HG02588 (cell line): ENCODE results near the gene USP5.
A peak's percentile ranks its signal among the peaks of the same experiment; 100 is the strongest.

ENCODE experiments used
- ATAC-seq: cut with Tn5 transposase; IDR thresholded peaks from one replicate; pipeline ENCODE4 v1.9.1; 2021; ENCODE audit warnings: mild to moderate bottlenecking, moderate library complexity; ENCODE audit not compliant: unreplicated experiment

Gene USP5, protein sequence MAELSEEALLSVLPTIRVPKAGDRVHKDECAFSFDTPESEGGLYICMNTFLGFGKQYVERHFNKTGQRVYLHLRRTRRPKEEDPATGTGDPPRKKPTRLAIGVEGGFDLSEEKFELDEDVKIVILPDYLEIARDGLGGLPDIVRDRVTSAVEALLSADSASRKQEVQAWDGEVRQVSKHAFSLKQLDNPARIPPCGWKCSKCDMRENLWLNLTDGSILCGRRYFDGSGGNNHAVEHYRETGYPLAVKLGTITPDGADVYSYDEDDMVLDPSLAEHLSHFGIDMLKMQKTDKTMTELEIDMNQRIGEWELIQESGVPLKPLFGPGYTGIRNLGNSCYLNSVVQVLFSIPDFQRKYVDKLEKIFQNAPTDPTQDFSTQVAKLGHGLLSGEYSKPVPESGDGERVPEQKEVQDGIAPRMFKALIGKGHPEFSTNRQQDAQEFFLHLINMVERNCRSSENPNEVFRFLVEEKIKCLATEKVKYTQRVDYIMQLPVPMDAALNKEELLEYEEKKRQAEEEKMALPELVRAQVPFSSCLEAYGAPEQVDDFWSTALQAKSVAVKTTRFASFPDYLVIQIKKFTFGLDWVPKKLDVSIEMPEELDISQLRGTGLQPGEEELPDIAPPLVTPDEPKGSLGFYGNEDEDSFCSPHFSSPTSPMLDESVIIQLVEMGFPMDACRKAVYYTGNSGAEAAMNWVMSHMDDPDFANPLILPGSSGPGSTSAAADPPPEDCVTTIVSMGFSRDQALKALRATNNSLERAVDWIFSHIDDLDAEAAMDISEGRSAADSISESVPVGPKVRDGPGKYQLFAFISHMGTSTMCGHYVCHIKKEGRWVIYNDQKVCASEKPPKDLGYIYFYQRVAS

DNA sequence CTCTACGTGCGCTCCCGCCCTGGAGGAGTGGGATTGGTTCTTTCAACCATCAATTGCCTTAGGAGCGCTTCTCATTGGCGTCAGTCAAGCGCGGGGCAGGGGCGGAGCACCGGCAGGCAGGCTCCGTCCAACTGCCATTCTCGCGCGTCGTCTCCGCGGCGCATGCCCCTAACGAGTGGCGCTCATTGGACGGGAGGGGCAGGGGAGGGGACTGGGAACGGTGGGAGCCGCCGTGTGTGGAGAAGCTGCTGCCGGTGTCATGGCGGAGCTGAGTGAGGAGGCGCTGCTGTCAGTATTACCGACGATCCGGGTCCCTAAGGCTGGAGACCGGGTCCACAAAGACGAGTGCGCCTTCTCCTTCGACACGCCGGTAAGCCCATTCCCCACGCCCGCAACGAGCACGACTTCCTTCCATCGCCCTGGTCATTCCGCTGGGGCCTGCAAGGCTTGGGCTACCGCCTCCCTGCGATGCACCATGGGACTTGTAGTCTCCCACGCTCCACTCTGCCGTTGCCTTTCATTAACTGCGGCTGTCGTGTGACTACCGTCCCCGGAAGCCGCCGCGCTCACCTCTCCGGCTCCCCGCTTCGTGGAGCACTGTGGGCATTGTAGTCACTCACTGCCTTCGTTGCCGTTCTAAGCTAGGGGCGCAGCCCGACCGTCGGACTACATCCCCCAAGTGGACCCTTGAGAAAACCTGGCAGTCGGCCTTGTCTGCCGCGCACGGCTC, at the start of gene USP5:
Gene USP5, plus strand, starts transcription at position 230 of the 730 bp plus-strand sequence. Its CDS starts 30 bp downstream, at position 260.
- peak; percentile 70 for ATAC-seq

DNA sequence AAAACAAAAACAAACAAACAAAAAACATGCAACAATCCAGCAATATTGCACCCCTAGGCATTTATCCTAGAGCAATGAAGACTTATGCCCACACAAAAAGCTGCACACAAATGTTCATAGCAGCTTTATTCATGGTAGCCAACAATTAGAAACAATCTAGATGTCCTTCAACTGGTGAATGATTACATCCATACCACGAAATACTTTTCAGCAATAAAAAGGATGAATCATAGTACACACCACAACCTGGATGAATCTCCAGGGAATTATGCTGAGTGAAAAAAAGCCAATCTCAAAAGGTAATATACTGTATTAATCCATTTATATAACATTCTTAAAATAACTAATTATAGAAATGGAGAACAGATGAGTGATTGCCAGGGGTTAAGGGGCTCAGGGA, 44.8 kb upstream of the USP5 start:
- no peak for ATAC-seq

DNA sequence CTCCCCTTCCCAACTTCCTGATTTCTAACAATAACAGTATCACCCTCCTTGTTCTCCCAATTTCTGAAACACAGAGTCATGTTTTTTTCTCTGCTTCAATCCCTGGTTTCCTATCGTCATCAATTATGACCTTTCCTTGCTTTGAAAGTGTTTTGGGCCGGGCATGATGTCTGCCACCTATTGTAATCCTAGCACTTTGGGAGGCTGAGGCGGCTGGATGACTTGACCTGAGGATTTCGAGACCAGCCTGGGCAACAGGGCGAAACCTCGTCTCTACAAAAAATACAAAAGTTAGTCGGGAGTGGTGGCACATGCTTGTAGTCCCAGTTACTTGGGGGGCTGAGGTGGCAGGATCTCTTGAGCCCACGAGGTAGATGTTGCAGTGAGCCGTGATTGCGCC, 42.9 kb upstream of the USP5 start:
- no peak for ATAC-seq

DNA sequence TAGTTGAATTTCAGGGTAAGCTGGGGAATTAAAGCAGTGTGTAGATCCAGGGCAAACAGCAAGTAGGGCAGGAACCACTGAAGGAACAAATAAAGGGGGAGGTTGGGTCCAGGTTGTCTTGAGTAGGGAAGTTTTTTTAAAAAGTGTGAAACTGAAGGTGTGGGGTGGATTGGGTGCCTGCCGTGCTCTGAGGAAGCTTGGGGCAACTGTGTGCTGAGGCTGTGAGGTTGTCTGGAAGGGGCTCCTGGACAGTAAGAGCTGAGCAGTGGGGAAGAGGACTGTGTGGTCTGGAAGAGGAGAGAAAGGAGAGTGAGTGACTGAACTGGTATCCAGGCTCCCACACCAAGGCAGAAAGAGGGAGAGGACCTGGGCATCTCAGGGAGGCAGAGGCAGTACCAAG, 41.2 kb upstream of the USP5 start:
- ATAC-seq: no peak

DNA sequence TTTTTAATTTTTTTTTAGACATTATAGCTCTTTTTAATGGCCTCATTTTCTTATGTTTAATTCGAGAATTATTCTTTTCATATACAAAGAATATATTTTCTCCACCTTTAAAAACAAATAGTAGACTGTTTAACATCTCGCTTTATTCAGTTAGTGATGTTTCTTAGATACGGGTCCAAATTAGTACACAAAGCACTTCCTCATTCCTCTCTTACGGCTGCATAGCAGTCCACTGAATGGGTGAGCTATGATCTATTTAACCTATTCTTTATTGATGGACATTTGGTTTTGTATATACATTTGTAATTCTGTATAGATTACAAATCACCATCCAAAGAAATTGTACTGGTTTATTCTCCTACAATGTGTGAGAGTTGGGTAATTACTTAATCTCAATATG, 38.6 kb upstream of the USP5 start:
- no peak for ATAC-seq

DNA sequence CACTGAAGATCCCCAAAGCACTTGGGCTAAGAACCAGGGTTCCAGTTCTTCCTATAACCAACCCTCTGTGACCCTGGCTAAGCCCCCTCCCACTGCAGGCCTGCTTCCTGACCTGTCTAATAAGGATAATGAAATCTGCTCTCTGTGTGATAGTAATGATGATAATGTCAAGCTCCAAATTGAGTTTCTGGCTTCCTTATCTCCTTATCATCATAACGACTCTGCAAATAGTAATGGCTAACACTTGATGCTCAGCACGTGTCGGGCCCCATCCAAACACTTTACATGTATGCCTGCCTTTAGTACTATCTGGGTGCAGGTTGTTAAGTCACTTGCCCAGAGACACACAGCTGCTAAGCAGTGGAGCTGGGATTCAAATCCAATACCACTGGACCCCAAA, 35.4 kb upstream of the USP5 start:
- ATAC-seq: no peak

DNA sequence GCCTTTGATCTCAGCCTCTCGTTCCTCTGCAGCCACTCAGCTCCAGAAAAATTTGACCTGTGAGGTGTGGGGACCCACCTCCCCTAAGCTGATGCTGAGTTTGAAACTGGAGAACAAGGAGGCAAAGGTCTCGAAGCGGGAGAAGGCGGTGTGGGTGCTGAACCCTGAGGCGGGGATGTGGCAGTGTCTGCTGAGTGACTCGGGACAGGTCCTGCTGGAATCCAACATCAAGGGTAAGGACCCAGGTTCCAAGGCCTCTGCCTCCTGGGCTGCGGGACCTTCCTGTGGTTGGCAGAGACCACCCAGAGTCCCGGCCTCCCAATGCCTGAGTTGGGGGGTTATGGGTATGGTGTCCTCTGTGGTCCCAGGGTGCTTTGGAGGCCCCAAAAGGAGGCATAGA, 34.9 kb upstream of the USP5 start:
- no peak for ATAC-seq

DNA sequence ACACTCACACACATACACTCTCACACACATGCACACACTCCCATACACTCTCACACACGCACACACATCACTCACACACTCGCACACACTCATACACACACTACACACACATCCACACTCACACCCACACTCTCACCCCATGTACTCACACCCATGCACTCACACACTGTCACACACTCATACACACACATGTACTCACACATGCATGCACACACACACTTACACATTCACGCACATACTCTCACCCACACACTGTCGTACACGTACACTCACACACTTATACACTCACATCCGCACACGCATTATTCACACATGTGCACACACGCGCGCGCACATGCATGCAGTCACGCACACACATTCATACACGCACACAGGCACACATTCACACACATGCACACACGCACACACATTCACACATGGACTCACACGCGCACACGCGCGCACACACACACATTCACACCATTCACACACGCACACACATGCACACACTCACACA, 34.2 kb upstream of the USP5 start:
- ATAC-seq: no peak

DNA sequence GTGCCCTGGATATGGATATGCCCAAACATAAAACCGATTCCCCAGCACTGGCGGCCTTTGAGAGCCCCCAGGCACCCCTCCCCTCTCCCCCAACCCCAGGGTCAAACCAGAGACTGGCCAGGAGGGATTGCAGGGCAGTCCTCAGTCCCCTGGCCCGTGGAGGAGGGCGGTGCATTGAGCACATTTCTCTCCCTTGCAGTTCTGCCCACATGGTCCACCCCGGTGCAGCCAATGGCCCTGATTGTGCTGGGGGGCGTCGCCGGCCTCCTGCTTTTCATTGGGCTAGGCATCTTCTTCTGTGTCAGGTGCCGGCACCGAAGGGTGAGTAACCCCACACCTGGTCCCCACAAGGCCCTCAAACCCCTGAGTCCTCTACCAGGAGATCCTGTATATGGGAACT, 33.7 kb upstream of the USP5 start:
- no peak for ATAC-seq

DNA sequence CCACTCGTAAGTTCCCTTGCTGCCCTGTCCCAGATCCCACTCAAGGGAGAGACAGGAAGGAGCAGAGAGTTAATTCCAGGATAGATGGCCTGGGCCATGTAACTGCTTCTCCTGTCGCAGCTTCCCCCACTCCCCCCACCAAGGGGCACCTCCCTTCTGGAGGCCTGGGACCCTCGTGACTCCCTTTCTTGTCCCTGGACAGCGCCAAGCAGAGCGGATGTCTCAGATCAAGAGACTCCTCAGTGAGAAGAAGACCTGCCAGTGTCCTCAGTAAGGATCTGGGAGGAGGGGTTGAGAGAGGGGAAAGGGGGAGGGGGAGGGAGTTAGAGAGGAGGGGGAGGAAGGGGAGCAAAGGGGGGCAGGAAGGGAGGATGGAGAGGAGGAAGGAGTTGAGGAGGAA, 33.3 kb upstream of the USP5 start:
- ATAC-seq: no peak

DNA sequence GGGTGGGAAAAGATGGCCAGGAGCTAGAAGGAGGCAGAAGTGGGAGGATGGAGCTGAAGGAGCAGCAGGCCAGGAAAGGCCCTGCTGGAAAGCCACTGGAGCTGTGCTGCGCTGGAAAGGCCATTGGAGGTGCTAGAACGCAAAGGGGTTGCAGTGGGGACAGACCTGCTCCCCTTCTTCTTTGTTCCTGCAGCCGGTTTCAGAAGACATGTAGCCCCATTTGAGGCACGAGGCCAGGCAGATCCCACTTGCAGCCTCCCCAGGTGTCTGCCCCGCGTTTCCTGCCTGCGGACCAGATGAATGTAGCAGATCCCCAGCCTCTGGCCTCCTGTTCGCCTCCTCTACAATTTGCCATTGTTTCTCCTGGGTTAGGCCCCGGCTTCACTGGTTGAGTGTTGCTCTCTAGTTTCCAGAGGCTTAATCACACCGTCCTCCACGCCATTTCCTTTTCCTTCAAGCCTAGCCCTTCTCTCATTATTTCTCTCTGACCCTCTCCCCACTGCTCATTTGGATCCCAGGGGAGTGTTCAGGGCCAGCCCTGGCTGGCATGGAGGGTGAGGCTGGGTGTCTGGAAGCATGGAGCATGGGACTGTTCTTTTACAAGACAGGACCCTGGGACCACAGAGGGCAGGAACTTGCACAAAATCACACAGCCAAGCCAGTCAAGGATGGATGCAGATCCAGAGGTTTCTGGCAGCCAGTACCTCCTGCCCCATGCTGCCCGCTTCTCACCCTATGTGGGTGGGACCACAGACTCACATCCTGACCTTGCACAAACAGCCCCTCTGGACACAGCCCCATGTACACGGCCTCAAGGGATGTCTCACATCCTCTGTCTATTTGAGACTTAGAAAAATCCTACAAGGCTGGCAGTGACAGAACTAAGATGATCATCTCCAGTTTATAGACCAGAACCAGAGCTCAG, 32.6 kb upstream of the USP5 start:
- ATAC-seq: no peak

DNA sequence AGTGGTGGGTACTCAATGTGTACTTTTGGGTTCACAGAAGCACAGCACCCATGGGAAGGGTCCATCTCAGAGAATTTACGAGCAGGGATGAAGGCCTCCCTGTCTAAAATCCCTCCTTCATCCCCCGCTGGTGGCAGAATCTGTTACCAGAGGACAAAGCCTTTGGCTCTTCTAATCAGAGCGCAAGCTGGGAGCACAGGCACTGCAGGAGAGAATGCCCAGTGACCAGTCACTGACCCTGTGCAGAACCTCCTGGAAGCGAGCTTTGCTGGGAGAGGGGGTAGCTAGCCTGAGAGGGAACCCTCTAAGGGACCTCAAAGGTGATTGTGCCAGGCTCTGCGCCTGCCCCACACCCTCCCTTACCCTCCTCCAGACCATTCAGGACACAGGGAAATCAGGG, 31.8 kb upstream of the USP5 start:
- no peak for ATAC-seq

DNA sequence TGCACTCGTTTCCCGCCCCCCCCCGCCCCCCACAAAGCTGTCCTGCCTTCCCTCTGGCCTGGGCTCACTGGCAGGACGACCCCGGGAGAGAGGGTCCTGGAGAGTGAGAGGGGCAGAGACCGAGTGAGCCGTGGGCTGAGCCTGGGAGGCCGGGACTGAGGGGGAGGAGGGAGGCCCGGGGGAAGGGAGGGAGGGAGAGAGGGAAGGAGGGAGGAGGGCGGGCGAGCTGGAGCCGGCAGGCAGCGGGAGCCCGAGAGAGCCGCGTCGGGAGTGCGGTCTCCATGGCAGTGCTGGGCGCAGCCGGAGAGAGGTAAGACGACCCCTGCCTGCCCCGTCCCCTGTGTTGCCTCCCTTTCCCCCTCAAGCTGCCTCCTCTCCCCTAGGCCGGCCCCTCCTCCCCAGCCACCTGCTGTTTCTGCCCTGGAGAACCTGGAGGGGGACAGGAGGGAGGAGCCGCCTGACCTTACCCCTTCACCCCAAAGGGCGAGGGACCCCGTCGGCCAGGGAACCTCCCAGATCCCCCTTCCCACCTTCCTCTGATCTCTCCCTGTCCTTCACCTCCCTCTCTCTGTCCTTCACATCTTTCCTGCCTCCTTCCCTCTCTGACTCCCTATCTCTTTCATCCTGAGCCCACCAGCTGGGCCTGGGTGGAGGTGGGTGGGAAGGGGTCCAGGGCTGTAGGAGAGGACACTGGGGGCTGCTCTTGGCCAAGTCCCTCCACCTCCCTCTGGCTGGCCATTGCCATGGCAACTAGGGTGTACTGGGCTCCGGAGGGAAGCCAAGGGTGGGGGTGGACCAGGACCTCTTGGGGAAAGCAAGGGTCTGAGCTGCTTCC, 30.1 kb upstream of the USP5 start, which contains the start of gene GPR162:
Gene GPR162, plus strand, starts transcription at position 231 of the 835 bp plus-strand sequence. CDS start 2,078 bp downstream, outside the sequence.
- ATAC-seq: no peak

DNA sequence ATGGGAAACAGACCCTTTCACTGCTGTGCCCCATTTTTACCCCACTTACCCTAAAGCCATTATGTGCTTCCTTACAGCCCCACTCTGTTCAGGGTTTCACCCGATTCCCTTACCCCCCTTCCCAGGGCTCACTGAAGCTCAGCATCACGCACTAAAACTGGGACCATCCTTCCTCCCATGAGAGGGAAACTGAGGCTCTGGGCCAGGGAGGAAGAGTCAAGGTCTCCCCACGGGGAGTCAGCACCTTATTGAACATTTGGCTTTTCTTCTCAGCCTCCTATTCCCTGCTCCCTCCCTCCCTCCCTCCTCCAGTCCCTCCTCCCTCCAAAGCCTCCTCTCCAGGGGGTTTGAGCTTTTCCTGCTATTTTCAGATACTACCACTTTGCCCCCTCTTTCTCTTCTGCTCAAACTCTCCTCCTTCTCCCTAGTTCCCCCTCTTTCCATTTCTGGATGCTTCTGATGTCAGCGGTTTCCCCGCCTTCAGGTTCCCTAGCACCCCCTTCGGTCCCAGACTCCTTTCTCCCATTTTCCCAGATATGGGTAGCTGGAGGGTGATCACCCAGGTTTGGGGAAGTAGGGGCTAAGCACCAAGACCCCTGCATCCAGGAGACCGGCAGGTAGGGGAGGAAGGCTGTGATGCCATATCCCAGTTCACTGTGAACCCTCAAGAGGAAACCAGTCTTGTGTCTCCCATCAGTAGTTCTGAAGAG, 29.4 kb upstream of the USP5 start:
- ATAC-seq: no peak

DNA sequence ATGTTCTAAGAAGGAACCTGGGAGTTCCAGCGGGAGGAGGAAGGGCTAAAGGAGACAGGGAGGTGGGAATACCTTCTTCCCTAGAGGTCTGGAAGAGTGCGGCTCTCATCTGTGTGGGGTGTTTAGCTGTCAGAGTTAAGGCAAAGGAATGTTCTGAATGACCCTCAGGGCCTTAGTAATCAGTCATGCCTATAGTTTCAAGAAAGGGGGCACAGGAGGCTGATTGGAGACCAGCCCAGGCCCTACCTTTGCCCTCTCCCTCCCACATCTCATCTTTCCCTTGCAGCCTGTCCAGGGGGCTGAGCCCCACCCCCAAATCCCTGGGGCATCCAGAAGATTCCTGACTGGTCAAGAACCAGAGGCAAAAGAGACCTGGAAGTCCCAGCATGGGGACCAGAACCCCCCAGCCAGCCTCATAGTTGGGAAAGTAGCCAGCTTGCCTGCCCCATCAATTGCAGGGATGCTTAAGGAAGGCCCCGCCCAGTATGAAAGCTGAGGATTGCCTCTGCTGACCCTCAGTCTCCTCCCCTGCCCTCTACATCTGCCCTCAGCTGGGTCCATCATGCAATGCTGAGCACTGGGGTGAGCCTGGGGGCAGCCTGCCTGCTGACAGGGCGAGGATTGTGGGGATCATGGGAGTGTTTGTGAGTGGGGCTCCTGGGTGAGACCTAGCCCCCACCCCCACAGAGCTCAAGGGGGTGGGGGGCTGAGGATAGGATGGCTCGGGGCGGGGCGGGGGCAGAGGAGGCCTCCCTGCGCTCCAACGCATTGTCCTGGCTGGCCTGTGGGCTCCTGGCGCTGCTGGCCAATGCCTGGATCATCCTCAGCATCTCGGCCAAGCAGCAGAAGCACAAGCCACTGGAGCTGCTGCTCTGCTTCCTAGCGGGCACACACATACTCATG, 28.5 kb upstream of the USP5 start:
- no peak for ATAC-seq

DNA sequence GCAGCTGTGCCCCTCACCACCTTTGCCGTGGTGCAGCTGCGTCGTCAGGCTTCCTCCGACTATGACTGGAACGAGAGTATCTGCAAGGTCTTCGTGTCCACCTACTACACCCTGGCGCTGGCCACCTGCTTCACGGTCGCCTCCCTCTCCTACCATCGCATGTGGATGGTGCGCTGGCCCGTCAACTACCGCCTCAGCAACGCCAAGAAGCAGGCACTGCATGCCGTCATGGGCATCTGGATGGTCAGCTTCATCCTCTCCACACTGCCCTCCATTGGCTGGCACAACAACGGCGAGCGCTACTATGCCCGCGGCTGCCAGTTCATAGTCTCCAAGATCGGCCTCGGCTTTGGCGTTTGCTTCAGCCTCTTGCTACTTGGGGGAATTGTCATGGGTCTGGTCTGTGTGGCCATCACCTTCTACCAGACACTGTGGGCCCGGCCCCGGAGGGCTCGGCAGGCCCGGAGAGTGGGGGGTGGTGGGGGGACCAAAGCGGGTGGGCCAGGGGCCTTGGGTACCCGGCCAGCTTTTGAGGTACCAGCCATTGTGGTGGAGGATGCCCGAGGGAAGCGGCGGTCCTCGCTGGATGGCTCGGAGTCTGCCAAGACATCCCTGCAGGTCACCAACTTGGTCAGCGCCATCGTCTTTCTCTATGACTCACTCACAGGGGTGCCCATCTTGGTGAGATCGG, 27.7 kb upstream of the USP5 start:
- no peak for ATAC-seq

DNA sequence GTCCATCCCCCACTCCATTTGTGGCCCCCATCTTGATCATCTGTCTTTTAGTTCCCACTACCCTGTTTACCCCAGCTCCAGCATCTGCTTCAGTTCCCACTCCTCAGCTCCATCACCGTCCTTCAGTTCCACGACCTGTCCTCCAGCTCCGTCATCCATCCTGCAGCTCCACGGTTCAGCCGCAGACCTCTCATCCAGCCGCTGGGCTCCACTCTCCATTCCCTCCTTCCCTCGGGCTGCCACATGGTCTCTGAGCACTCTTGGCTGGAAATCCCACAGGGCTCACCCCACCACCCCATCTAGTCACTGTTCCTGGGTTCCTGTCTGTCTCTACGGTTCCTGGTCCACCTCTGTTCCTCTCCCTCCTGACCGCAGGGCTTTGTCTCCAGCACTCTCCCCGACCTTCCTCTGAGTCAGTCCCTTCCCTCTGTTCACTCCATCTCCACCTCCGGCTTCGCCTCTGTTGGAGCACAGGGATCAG, 27.0 kb upstream of the USP5 start:
- no peak for ATAC-seq
